Kidney epithelial cell (primary cell): Measurements from ENCODE around the gene KCNQ1. TPM values are rescaled to one million over a fixed set of nuclear protein-coding genes. Genes with fewer than 3 reads are reported as not detected.

Experiments
- DNase-seq: peaks from one replicate; pipeline ENCODE4 v3.0.0-alpha.2; 2010; ENCODE audit warnings: low read depth
- H3K27me3 ChIP-seq: 2 replicates; pipeline ENCODE4 v1.6.0; 2011; ENCODE audit warnings: low read length; ENCODE audit not compliant: control insufficient read depth, insufficient read depth
- H3K36me3 ChIP-seq: 2 replicates; pipeline ENCODE4 v1.5.1; 2011; ENCODE audit warnings: low read length; ENCODE audit not compliant: control insufficient read depth, insufficient read depth
- H3K4me3 ChIP-seq: 2 replicates; pipeline ENCODE4 v1.5.1; 2011; ENCODE audit warnings: low read depth, mild to moderate bottlenecking, control low read depth, low read length
- total RNA-seq: library from RNA; depleted of rRNA; stranded (reverse); fragments of >200 nt; gene quantifications from 2 replicates; pipeline ENCODE4 v1.2.3, GENCODE V29; 2015
- TF ChIP-seq, protein P1 (sequence below): IDR thresholded peaks from 2 replicates; pipeline ENCODE4 v1.5.1; 2011; ENCODE audit warnings: mild to moderate bottlenecking, moderate library complexity, low read length, control low read depth, inconsistent platforms; ENCODE audit not compliant: insufficient read depth, poor library complexity, severe bottlenecking

The KCNQ1 gene
- total RNA-seq, 1 donor from 2014 or later: 2.3 TPM

DNA sequence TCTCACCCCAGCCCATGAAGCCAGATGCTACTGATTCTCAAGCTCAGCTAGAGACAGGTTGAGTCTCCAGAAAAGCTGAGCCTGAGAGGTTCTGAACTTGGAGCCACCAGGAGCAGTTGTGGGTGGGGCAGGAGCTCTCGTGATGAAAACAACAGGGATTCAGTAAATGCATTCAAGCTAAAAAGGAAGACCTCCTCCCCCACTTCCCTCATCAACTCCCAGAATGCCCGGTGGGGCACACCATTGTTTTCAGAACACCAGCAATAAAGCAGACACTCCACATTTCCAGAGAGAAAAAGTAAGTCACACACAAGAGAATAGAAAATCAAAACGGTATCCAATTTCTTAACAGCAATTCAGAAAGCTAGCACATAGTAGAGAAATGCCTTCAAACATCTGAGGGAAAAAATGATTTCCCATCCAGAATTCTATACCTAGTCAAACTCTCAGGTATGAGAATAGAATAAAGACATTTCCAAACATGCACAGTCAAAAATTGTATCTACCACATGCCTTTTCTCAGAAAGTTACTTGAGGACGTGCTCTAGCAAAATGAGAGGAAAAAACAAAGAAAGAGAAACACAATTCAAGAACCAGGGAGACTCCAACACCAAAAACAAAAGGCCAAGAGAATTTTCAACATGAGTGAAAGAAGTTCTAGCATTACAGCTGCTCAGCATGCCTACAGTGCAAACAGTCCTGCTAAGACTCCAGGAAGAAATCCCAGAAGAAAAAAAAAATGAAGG is 383.9 kb downstream of the KCNQ1 start:
- TF ChIP-seq, protein P1, sequence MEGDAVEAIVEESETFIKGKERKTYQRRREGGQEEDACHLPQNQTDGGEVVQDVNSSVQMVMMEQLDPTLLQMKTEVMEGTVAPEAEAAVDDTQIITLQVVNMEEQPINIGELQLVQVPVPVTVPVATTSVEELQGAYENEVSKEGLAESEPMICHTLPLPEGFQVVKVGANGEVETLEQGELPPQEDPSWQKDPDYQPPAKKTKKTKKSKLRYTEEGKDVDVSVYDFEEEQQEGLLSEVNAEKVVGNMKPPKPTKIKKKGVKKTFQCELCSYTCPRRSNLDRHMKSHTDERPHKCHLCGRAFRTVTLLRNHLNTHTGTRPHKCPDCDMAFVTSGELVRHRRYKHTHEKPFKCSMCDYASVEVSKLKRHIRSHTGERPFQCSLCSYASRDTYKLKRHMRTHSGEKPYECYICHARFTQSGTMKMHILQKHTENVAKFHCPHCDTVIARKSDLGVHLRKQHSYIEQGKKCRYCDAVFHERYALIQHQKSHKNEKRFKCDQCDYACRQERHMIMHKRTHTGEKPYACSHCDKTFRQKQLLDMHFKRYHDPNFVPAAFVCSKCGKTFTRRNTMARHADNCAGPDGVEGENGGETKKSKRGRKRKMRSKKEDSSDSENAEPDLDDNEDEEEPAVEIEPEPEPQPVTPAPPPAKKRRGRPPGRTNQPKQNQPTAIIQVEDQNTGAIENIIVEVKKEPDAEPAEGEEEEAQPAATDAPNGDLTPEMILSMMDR: no peak
- H3K4me3 ChIP-seq: no peak overlapping the region
- no peaks in the 10 kb centered on the region for H3K36me3 ChIP-seq
- DNase-seq: no peak
- H3K27me3 ChIP-seq: no peaks in the 10 kb centered on the region

GRCh38 chr11:2830030-2830812 is 385.4 kb downstream of the KCNQ1 start:
- TF ChIP-seq, protein P1: no peak
- H3K27me3 ChIP-seq: no peaks in the 10 kb centered on the region
- H3K36me3 ChIP-seq: no peaks in the 10 kb centered on the region
- DNase-seq: no peak
- H3K4me3 ChIP-seq: no peak overlapping the region

GRCh38 chr11:2830886-2831285 is 386.1 kb downstream of the KCNQ1 start:
- TF ChIP-seq, protein P1: no peak
- Histone ChIP-seq H3K27me3 (peaks cover 2% of the 10 kb centered on the region), H3K36me3 (no peaks in the 10 kb centered on the region), H3K4me3 (no peak overlapping the region)
- DNase-seq: no peak

DNA sequence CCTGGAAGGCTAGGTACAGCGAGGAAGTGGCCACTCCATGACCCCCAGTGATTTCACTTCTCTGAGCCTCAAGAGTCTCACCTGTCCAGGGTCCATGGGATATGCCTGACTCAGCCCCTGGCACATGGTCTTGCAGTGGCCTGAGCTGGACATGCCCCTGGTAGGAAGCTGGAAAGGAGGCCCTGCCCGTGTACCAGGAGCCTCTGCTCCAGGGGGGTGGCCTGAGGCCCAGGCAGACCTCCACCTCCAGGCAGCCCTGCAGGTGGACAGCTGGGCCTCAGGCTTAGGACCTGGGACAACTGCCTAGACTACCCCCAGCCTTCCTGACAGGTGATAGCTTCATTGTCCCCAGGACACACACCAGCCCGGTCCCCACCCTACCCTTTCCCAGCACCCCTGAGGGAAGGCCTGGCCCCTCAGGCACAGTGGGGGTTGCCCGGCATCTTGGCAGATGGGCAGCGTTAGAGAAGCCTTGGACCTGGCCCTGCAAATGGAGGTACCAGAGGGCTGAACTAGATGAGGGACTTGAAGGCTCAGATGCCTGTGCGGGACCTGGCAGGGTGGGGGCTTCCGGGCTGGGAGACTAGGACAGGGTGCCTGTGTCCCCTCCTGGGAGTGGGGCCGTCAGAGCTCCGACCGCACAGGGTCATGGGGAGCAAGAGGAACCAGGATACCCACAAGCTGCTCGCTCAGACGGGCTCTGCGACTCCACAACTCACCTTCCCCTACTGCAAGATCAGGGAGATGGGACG is 387.1 kb downstream of the KCNQ1 start:
- H3K36me3 ChIP-seq: no peaks in the 10 kb centered on the region
- TF ChIP-seq, protein P1: no peak
- H3K27me3 ChIP-seq: peaks cover 5% of the 10 kb centered on the region
- no peak for DNase-seq
- H3K4me3 ChIP-seq: no peak overlapping the region

DNA sequence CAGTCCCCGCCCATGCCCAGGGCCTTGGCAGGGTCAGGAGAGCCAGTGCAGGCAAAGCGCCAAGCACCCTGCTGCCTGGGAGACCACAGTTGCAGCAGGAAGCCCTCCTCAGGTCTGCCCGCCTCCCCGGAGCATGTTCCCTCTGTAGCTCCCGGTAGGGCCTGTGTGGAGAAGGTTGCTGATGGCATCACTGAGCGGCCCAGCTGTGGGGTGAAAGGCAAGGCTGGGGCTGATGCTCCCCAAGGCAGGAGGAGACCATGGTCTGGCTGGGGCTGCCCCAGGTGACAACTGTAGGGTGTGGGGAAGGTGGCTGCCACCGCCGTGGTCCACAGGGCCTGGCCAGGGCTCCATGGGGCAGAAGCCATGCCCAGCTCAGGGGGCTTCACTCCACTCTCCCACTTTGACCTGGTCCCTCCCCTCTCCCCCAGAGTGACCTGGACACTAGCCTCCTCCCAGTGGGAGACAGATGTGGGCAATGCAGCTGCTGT is 387.8 kb downstream of the KCNQ1 start:
- peaks cover 8% of the 10 kb centered on the region for H3K27me3 ChIP-seq
- no peak overlapping the region for H3K4me3 ChIP-seq
- no peaks in the 10 kb centered on the region for H3K36me3 ChIP-seq
- no peak for DNase-seq
- TF ChIP-seq, protein P1: no peak
